GM12878 (cell line): Measurements from ENCODE around the gene FAM20A. TPM values are rescaled to one million over a fixed set of nuclear protein-coding genes. Genes with fewer than 3 reads are reported as not detected.

Source experiments
- ATAC-seq: fragments of 200-7000 bp; cut with Tn5 transposase; 3 replicates; pipeline ENCODE4 v1.9.1; 2020; ENCODE audit warnings: mild to moderate bottlenecking, moderate library complexity
- BruUV-seq: library from RNA; stranded (reverse); fragments of 400-500 nt; replicated peaks from 2 replicates; lab custom pipeline; 2021; lab: Mats Ljungman, UMichigan
- CTCF ChIA-PET: fragments of 300-600 bp; sonication (Branson Sonifier 250); formaldehyde crosslinking; extraction: SDS; loops from one replicate; lab custom pipeline; 2021; ENCODE audit warnings: inconsistent platforms; lab: Yijun Ruan, JAX
- POLR2A ChIA-PET: fragments of 350-600 bp; formaldehyde crosslinking; extraction: SDS; loops from one replicate; lab custom pipeline; 2021; ENCODE audit warnings: inconsistent platforms; lab: Charles Lee
- RAD21 ChIA-PET: fragments of 300-600 bp; sonication (Branson Sonifier 250); formaldehyde crosslinking; loops from one replicate; lab custom pipeline; 2023; ENCODE audit warnings: antibody characterized with exemption; ENCODE audit not compliant: unreplicated experiment; lab: Charles Lee
- SMC1A ChIA-PET: fragments of 300-600 bp; sonication (Branson Sonifier 250); formaldehyde crosslinking; loops from one replicate; lab custom pipeline; 2023; ENCODE audit not compliant: unreplicated experiment, uncharacterized antibody; lab: Charles Lee
- DNase-seq: peaks from one replicate; pipeline ENCODE4 v3.0.0-alpha.2; 2011; ENCODE audit warnings: low read depth, low spot score
- FAIRE-seq: peaks from 3 replicates; lab custom pipeline; 2011; peaks lifted over from hg19 to GRCh38; lab: Jason Lieb, UNC
- H2AFZ ChIP-seq: 2 replicates; pipeline ENCODE4 v1.6.0; 2011; ENCODE audit warnings: low read depth, low read length, control low read depth; ENCODE audit not compliant: control insufficient read depth
- H3K27ac ChIP-seq: 2 replicates; pipeline ENCODE4 v1.5.1; 2011; ENCODE audit warnings: control low read depth; ENCODE audit not compliant: control insufficient read depth, insufficient read depth
- H3K27me3 ChIP-seq, 2 experiments: replicated peaks in 1 of 2; 2 replicates each; pipeline versions ENCODE4 v1.6.0 to v1.6.1; 2011; ENCODE audit warnings: low read length in 1 of 2; ENCODE audit not compliant: control insufficient read depth in 2 of 2, insufficient read depth in 2 of 2
- H3K36me3 ChIP-seq, 2 experiments: 2 replicates each; pipeline ENCODE4 v1.5.1; 2011; ENCODE audit warnings: low read length in 1 of 2; ENCODE audit not compliant: control insufficient read depth in 2 of 2, insufficient read depth in 2 of 2
- H3K4me1 ChIP-seq: 2 replicates; pipeline ENCODE4 v1.6.1; 2011; ENCODE audit warnings: mild to moderate bottlenecking, low read length, moderate library complexity, mixed read lengths; ENCODE audit not compliant: control insufficient read depth, insufficient read depth
- H3K4me2 ChIP-seq: 2 replicates; pipeline ENCODE4 v1.6.0; 2011; ENCODE audit warnings: control low read depth; ENCODE audit not compliant: control insufficient read depth, insufficient read depth
- H3K4me3 ChIP-seq: fragments of 200-600 bp; sonication (generic); 2 replicates; pipeline ENCODE4 v1.5.1; 2016
- H3K79me2 ChIP-seq: 2 replicates; pipeline ENCODE4 v1.6.0; 2011; ENCODE audit warnings: low read length; ENCODE audit not compliant: control insufficient read depth, insufficient read depth
- H3K9ac ChIP-seq: 2 replicates; pipeline ENCODE4 v1.8.0; 2011; ENCODE audit warnings: low read length, control low read depth, mixed read lengths; ENCODE audit not compliant: control insufficient read depth, insufficient read depth
- H3K9me3 ChIP-seq: replicated peaks from 3 replicates; pipeline ENCODE4 v1.5.1; 2011; ENCODE audit warnings: mild to moderate bottlenecking, low read length; ENCODE audit not compliant: control insufficient read depth, insufficient read depth
- H4K20me1 ChIP-seq: 2 replicates; pipeline ENCODE4 v1.6.0; 2011; ENCODE audit not compliant: control insufficient read depth, insufficient read depth
- BHLHE40 ChIP-seq, 2 experiments: fragments of 450-650 bp in 1 of 2; IDR thresholded peaks; 2 replicates each; pipeline ENCODE4 v1.6.1; 2011 to 2017; ENCODE audit warnings: low read depth in 2 of 2, borderline replicate concordance in 1 of 2, improper control_type of control experiment in 1 of 2, low read length in 1 of 2, mild to moderate bottlenecking in 1 of 2
- CBFB ChIP-seq: IDR thresholded peaks from 2 replicates; pipeline ENCODE4 v1.6.1; 2016; ENCODE audit warnings: antibody characterized with exemption, low read depth
- DPF2 ChIP-seq: fragments of 450-650 bp; IDR thresholded peaks from 2 replicates; pipeline ENCODE4 v1.6.1; 2017; ENCODE audit warnings: mild to moderate bottlenecking
- FOS ChIP-seq: IDR thresholded peaks from 3 replicates; pipeline ENCODE4 v1.6.1; 2011; ENCODE audit warnings: borderline replicate concordance; ENCODE audit not compliant: insufficient read length; ENCODE audit errors: extremely low read depth
- FOXM1 ChIP-seq: IDR thresholded peaks from 2 replicates; pipeline ENCODE4 v1.6.1; 2012; ENCODE audit warnings: low read depth, mild to moderate bottlenecking, inconsistent platforms, low read length, moderate library complexity
- JUND ChIP-seq: IDR thresholded peaks from 2 replicates; pipeline ENCODE4 v1.6.1; 2012; ENCODE audit warnings: low read depth, mild to moderate bottlenecking, low read length, improper control_type of control experiment, moderate library complexity
- MXI1 ChIP-seq: fragments of 150-350 bp; IDR thresholded peaks from 2 replicates; pipeline ENCODE4 v1.6.1; 2011; ENCODE audit warnings: low read depth, mild to moderate bottlenecking, inconsistent platforms, low read length, improper control_type of control experiment
- NBN ChIP-seq: fragments of 450-650 bp; IDR thresholded peaks from 2 replicates; pipeline ENCODE4 v1.6.1; 2016
- NR2C2 ChIP-seq: IDR thresholded peaks from 2 replicates; pipeline ENCODE4 v1.6.1; 2011; ENCODE audit warnings: borderline replicate concordance, low read depth; ENCODE audit not compliant: control insufficient read depth, insufficient read length
- NR2F1 ChIP-seq: fragments of 450-650 bp; conservative IDR thresholded peaks from 2 replicates; pipeline ENCODE4 v1.6.1; 2017; ENCODE audit warnings: mild to moderate bottlenecking
- POLR2AphosphoS5 ChIP-seq: IDR thresholded peaks from 2 replicates; pipeline ENCODE4 v1.6.1; 2011; ENCODE audit warnings: mild to moderate bottlenecking, low read length, inconsistent platforms
- ZNF274 ChIP-seq: IDR thresholded peaks from one replicate; pipeline ENCODE4 v1.8.0; 2011; ENCODE audit not compliant: insufficient read length, insufficient read depth
- WGBS: methylation state at CpG from one replicate; pipeline ENCODE4 v1.1.6; 2016; ENCODE audit warnings: low lambda C conversion rate; ENCODE audit not compliant: insufficient replicate concordance, insufficient coverage; ENCODE audit errors: missing lambda C conversion rate; 5-methylcytosine and 5-hydroxymethylcytosine counted together
- in situ Hi-C: fragments of 300-500 bp; cut with MboI; formaldehyde crosslinking; loops from 9 replicates; pipeline ENCODE4 v1.14.3; 2018; ENCODE audit warnings: mixed read lengths
- intact Hi-C: fragments of 100-400 bp; cut with micrococcal nuclease; formaldehyde crosslinking; loops from one replicate; pipeline ENCODE4 v1.14.2; 2022; ENCODE audit not compliant: unreplicated experiment
- polyA plus RNA-seq, 11 experiments: library from polyadenylated mRNA; depleted of rRNA in 4 of 11; unstranded in 6 of 11; stranded (reverse) in 5 of 11; fragments of >200 nt; fragmentation: Nextera tagmentation in 4 of 11; fragmentation: Illumina TruSeq in 1 of 11; extraction: Ambion mirVana in 4 of 11; extraction: Trizol in 1 of 11; gene quantifications; 1 replicate in 1 of 11; 2 replicates in 10 of 11; pipeline versions ENCODE4 v1.2.1 to v1.2.3, GENCODE V29; 2011 to 2016; ENCODE audit warnings: inconsistent platforms in 2 of 11, missing spikeins in 2 of 11, low read depth in 1 of 11
- total RNA-seq, 4 experiments: library from RNA; depleted of rRNA in 3 of 4; stranded (reverse); fragments of >200 nt in 3 of 4; fragmentation: Illumina TruSeq in 1 of 4; extraction: Trizol in 1 of 4; gene quantifications; 2 replicates each; pipeline versions ENCODE4 v1.2.1 to v1.2.3, GENCODE V29; 2013 to 2021
- TF ChIP-seq, protein P1 (sequence below): fragments of 450-650 bp; formaldehyde crosslinking; IDR thresholded peaks from 2 replicates; pipeline ENCODE4 v1.5.0; 2022; ENCODE audit warnings: mild to moderate bottlenecking, missing genetic modification characterization

Gene FAM20A
- total and polyA plus RNA-seq, 10 of the 15 experiments (the other 5 are each of a cell fraction or from before 2014, with no cell fraction given), result 0.13 TPM; not detected in 9

DNA sequence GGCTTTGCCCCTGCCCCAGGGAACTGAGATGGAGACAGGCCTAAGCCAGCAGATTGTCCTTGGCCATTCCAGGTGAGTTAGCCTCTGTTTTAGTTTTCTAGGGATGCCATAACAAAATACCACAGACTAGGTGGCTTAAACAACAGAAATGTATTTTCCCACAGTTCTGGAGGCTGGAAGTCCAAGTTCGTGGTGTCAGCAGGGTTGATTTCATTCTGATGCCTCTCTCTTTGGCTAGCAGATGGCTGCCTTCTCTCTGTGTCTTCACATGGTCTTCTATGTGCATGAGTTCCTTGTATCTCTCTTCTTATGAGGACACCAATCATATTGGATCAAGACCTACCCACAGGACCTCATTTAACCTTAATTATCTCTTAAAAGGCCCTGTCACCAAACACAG is 12.8 kb downstream of the FAM20A start:
- RAD21 ChIA-PET, result no interaction called here

More for the DNA sequence above, 12.8 kb downstream of the FAM20A start:
- WGBS, result 5% methylated on average over 1 of the region's 1 CpG
- in situ Hi-C loops (no loop called here), intact Hi-C loops (no loop called here)
- DNase-seq, result no peak
- Histone ChIP-seq H3K9ac (no peak overlapping the region), H3K4me3 (no peak overlapping the region), H4K20me1 (no peaks in the 10 kb centered on the region), H3K4me1 (no peaks in the 10 kb centered on the region), H3K27ac (no peak overlapping the region), H3K9me3 (no peaks in the 10 kb centered on the region; the same call in 2 of the 3 replicates), H2AFZ (no peak overlapping the region), H3K36me3 (no peaks in the 10 kb centered on the region), H3K79me2 (no peaks in the 10 kb centered on the region), H3K27me3 (peaks cover 2% of the 10 kb centered on the region in 2 experiments; a peak in 2 of 4 replicates), H3K4me2 (no peak overlapping the region)
- CTCF ChIA-PET, result no interaction called here
- POLR2A ChIA-PET, result no interaction called here
- TF ChIP-seq POLR2AphosphoS5 (no peak), FOS (no peak), NR2F1 (no peak), NR2C2 (no peak), FOXM1 (no peak), JUND (no peak), ZNF274 (no peak), DPF2 (no peak), NBN (no peak), MXI1 (no peak), CBFB (no peak), BHLHE40 (IDR thresholded peaks at IDR 0.05; ENCODE audit: borderline replicate concordance in 1 of 2, low read depth in 2 of 2, low read length in 1 of 2) (no peak)
- TF ChIP-seq, protein P1, sequence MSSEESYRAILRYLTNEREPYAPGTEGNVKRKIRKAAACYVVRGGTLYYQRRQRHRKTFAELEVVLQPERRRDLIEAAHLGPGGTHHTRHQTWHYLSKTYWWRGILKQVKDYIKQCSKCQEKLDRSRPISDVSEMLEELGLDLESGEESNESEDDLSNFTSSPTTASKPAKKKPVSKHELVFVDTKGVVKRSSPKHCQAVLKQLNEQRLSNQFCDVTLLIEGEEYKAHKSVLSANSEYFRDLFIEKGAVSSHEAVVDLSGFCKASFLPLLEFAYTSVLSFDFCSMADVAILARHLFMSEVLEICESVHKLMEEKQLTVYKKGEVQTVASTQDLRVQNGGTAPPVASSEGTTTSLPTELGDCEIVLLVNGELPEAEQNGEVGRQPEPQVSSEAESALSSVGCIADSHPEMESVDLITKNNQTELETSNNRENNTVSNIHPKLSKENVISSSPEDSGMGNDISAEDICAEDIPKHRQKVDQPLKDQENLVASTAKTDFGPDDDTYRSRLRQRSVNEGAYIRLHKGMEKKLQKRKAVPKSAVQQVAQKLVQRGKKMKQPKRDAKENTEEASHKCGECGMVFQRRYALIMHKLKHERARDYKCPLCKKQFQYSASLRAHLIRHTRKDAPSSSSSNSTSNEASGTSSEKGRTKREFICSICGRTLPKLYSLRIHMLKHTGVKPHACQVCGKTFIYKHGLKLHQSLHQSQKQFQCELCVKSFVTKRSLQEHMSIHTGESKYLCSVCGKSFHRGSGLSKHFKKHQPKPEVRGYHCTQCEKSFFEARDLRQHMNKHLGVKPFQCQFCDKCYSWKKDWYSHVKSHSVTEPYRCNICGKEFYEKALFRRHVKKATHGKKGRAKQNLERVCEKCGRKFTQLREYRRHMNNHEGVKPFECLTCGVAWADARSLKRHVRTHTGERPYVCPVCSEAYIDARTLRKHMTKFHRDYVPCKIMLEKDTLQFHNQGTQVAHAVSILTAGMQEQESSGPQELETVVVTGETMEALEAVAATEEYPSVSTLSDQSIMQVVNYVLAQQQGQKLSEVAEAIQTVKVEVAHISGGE (CRISPR knock-in tag), result no peak
- no TSS peak for BruUV-seq
- no peak for ATAC-seq
- no peak for FAIRE-seq
- SMC1A ChIA-PET, result no interaction called here
